Measurements from ENCODE around the gene SAP30BP.

SAP30BP gene

DNA sequence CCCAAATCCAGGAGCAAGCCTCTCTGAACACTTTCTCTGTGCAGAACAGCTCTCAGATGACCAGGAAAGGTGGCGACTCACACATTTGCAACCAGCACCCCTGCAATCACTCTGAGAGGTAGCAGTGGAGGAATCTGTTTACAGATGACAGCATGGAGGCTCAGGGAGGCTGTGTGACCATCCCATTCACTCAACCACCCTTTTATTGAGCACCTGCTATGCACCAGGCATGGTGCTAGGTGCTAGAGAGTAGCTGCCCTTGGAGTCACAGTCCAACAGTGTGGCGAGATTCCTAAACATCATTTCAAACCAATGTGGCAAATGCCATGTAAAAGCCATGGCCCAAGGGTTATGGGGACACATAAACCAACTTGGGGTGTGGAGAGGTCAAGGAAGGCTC lies 52.6 kb downstream of the SAP30BP start:
- no peak overlapping the region for H3K27ac ChIP-seq
- no peak for TF ChIP-seq FOXP2 (optimal IDR thresholded peaks at IDR 0.05; ENCODE audit: control extremely low read depth, extremely low read length, insufficient read depth)
- no peak for TF ChIP-seq POLR2AphosphoS5 (IDR thresholded peaks at IDR 0.05; ENCODE audit: borderline replicate concordance, low read depth, low read length)

DNA sequence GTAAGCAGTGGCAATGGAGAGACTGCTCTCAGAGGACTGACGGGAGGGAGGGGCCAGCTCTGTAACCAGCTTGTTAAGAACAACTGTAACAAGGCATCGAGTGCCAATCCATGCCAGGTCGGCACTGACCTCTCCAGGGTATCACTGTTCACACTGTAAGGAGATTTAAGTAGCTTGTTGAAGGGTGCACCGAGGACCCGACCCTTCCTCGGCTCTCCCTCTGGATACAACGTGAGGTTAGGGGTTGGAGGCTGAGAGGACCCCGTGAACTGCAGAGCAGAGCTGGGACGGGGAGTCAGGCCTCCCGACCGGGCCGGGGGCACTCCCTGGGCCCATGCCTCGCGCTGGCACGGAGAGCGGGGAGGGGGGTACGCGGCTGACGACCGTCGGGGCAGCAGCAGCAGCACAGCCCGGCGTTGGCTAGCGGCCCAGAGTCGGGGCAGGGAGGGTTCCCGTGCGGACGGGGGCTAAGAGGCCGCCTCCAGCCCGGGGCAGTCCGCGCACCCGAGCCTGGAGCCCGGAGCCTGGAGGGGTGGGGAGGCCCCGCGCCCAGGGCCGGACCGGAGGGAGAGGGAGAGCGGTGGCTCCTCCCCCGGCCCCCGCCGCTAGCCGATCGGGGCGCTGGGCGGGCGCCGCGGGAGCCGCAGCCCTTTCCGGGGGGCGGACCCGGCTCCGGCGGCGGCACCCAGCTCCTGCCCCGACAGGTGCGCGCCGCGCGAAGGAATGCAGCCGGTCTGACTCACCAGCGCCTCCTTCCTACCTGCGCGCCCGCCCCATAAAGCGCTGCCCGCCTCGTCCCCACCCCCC lies 53.7 kb downstream of the SAP30BP start, which contains the start of gene ITGB4:
Gene ITGB4, plus strand, starts transcription at position 804 of the 807 bp plus-strand sequence. CDS start 3,245 bp downstream, outside the sequence.
- no peak for DNase-seq (ENCODE audit: low read depth, low spot score)
- Histone ChIP-seq H3K36me3 (ENCODE audit: insufficient read depth, low read length) (no peaks in the 10 kb centered on the region), H3K9me3 (ENCODE audit: low read depth, low read length) (no peaks in the 10 kb centered on the region), H3K27ac (no peak within 1 kb of the TSS), H3K9ac (ENCODE audit: insufficient read length) (no peak within 1 kb of the TSS), H3K4me3 (peak within 1 kb of the TSS; percentile 58)
- TF ChIP-seq FOXP2 (optimal IDR thresholded peaks at IDR 0.05; ENCODE audit: control extremely low read depth, extremely low read length, insufficient read depth) (no peak), POLR2AphosphoS5 (IDR thresholded peaks at IDR 0.05; ENCODE audit: borderline replicate concordance, low read depth, low read length) (no peak), EZH2 (IDR thresholded peaks at IDR 0.05) (no peak)

More for the DNA sequence above, 52.6 kb downstream of the SAP30BP start:
- no peak overlapping the region for H3K4me3 ChIP-seq
- H3K9me3 ChIP-seq (ENCODE audit: low read depth, low read length), result no peaks in the 10 kb centered on the region
- H3K9ac ChIP-seq (ENCODE audit: insufficient read length), result no peak overlapping the region
- no peaks in the 10 kb centered on the region for H3K36me3 ChIP-seq (ENCODE audit: insufficient read depth, low read length)
- no peak for DNase-seq (ENCODE audit: low read depth, low spot score)

DNA sequence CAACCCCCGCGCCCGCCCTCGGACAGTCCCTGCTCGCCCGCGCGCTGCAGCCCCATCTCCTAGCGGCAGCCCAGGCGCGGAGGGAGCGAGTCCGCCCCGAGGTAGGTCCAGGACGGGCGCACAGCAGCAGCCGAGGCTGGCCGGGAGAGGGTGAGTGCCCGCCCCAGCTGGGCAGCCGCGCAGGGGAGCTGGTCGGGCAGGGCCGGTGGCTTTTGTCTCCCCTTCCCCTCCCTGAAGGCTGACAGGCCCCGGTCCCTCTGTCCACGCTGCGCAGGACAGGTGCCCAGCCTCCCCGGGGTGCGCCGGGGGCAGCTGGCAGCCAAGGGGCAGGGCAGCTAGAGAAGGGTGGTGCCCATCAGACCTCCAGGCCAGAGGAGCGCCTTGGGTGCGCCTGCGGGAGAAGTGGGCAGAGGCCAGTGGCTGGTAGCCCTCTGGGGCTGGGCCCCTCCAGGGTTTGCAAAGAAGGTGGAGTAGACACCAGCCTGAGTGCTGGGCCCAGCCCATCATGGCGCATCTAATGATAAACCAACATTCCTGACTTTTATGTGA lies 54.4 kb downstream of the SAP30BP start:
- Histone ChIP-seq H3K9ac (ENCODE audit: insufficient read length) (no peak overlapping the region), H3K27ac (no peak overlapping the region), H3K36me3 (ENCODE audit: insufficient read depth, low read length) (no peaks in the 10 kb centered on the region), H3K4me3 (no peak overlapping the region), H3K9me3 (ENCODE audit: low read depth, low read length) (no peaks in the 10 kb centered on the region)
- no peak for DNase-seq (ENCODE audit: low read depth, low spot score)
- no peak for TF ChIP-seq POLR2AphosphoS5 (IDR thresholded peaks at IDR 0.05; ENCODE audit: borderline replicate concordance, low read depth, low read length)
- TF ChIP-seq EZH2 (IDR thresholded peaks at IDR 0.05), result no peak
- no peak for TF ChIP-seq FOXP2 (optimal IDR thresholded peaks at IDR 0.05; ENCODE audit: control extremely low read depth, extremely low read length, insufficient read depth)

DNA sequence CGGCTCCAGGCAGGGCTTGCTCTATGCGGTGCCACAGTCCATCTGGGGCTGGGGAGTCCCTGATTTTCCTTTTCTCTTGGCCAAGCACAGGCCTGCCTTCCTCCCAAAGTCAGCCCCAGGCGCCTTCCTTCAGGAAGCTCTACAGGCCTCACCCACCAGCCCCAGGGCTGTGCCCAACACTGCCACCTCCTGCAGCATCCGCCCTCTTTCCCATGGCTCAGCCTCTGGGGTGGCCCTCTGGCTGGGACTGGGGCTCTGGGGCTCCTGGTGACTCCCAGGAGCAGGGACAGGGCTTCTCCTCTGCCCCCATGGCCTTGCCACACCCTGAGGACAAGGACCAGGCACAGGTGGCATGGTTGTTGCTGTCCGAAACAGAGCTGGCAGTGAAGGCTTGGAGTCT lies 54.9 kb downstream of the SAP30BP start:
- Histone ChIP-seq H3K27ac (no peak overlapping the region), H3K9me3 (ENCODE audit: low read depth, low read length) (no peaks in the 10 kb centered on the region), H3K36me3 (ENCODE audit: insufficient read depth, low read length) (no peaks in the 10 kb centered on the region), H3K9ac (ENCODE audit: insufficient read length) (no peak overlapping the region), H3K4me3 (no peak overlapping the region)
- DNase-seq (ENCODE audit: low read depth, low spot score), result no peak
- TF ChIP-seq EZH2 (IDR thresholded peaks at IDR 0.05) (no peak), FOXP2 (optimal IDR thresholded peaks at IDR 0.05; ENCODE audit: control extremely low read depth, extremely low read length, insufficient read depth) (no peak), POLR2AphosphoS5 (IDR thresholded peaks at IDR 0.05; ENCODE audit: borderline replicate concordance, low read depth, low read length) (no peak)

DNA sequence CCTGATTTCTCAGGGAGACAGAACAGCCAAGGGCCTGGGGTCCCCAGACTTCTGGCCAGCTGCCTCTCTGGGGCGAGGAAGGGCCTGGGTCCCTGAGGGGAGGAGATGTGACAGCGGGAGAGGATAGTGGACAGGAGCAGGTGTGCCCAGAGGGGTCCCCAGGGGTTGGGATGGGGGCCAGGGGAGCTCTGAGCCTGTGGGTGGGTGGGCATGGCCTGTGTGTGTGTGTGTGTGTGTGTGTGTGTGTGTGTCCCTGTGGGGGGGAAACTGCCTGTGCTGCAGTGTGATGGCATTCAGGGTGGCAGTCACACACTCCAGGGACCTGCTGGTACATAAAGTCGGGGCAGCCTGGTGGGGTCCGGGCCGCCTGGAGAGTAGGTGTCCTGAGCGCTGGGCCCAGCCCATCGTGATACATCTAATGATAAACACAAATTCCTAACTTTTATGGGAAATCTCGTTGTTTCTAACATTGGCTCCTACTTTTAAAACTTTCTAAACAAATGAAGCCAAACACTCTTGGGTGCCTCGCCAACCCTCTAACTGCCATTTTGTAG lies 55.5 kb downstream of the SAP30BP start:
- no peak overlapping the region for H3K9ac ChIP-seq (ENCODE audit: insufficient read length)
- no peak overlapping the region for H3K4me3 ChIP-seq
- H3K9me3 ChIP-seq (ENCODE audit: low read depth, low read length), result no peaks in the 10 kb centered on the region
- H3K36me3 ChIP-seq (ENCODE audit: insufficient read depth, low read length), result no peaks in the 10 kb centered on the region
- no peak overlapping the region for H3K27ac ChIP-seq
- TF ChIP-seq POLR2AphosphoS5 (IDR thresholded peaks at IDR 0.05; ENCODE audit: borderline replicate concordance, low read depth, low read length) (no peak), EZH2 (IDR thresholded peaks at IDR 0.05) (no peak), FOXP2 (optimal IDR thresholded peaks at IDR 0.05; ENCODE audit: control extremely low read depth, extremely low read length, insufficient read depth) (no peak)
- DNase-seq (ENCODE audit: low read depth, low spot score), result no peak

DNA sequence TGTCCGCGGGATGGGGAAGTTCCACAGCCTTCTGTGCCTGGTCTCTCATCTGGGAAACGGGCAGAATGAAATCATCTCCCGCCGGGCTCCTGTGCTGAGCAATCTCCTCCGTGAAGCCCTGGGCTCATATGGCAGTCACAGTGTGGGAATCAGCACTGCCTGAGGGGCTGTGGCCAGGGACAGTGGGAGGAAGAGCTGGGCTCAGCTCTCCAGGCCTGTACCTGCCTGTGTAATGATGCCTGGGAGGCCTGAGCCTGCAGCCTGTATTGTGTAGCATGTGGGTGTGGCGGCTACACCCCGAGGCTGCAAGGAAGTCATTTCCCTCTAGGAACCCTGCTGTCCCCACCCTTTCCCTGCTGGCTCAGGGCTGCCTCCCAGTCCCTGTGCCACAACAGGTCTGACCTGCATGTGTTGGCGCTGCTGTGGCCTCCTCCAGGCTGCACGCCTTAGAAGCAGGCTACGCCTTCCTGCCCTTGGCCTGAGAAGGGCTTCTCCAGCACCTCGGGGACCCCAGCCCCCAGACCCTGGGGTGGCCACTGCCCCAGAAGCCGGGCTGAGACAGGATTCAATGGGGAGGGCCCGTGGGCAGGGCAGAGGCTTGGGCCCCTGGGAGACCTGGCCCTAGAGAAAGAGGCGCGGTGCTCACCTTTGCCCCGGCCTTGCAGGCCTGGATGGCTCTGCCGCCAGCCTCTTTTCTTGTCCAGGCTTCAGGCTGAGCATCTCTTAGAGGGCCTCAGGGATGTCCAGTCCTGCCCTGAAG lies 56.2 kb downstream of the SAP30BP start:
- Histone ChIP-seq H3K9ac (ENCODE audit: insufficient read length) (no peak overlapping the region), H3K4me3 (no peak overlapping the region), H3K9me3 (ENCODE audit: low read depth, low read length) (no peaks in the 10 kb centered on the region), H3K36me3 (ENCODE audit: insufficient read depth, low read length) (no peaks in the 10 kb centered on the region), H3K27ac (no peak overlapping the region)
- no peak for DNase-seq (ENCODE audit: low read depth, low spot score)
- no peak for TF ChIP-seq FOXP2 (optimal IDR thresholded peaks at IDR 0.05; ENCODE audit: control extremely low read depth, extremely low read length, insufficient read depth)
- no peak for TF ChIP-seq POLR2AphosphoS5 (IDR thresholded peaks at IDR 0.05; ENCODE audit: borderline replicate concordance, low read depth, low read length)
- TF ChIP-seq EZH2 (IDR thresholded peaks at IDR 0.05), result no peak

DNA sequence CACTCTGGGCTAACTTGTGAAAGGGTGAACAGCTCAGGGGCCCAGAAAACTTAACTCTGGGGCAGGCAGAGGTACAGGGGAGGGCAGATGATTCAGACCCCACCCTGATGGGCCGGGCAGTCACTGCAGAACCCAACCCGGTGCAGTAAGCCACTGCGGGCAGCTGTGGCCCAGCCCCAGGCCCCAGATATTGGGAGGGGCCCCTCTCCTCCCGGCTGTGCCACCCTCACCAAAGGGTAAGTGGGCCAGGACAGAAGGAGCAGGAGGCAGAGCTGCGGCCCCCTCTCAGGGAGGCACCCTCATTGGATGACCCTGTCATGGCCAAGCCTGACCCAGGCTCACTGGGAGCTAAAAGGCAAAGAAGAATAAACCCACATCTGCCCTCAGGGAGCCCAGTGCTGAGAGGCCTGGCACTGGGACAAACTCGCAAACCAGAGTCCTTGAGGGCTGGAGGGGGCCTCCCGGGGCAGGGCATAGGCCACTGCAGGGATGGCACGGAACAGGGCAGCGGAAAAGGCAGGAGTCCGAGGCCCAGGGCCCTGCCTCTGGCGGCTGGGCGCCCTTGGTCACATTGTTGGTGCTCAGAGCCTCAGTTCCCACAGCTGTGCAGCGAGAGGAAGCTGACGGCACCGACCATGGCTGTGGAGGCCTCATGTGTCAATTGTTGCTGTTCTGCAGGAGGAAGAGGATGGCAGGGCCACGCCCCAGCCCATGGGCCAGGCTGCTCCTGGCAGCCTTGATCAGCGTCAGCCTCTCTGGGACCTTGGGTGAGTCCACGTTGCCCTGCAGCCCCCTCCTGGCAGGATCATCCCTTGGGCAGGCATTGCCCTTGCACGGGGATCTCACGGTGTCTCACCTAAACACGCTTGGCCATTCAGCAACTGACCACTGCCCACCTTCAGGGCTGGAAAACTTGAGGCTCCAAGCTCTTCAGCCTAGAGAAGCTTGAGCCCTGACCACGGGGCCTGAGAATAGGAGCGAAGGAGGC lies 57.2 kb downstream of the SAP30BP start:
- no peaks in the 10 kb centered on the region for H3K9me3 ChIP-seq (ENCODE audit: low read depth, low read length)
- H3K36me3 ChIP-seq (ENCODE audit: insufficient read depth, low read length), result no peaks in the 10 kb centered on the region
- H3K9ac ChIP-seq (ENCODE audit: insufficient read length), result no peak overlapping the region
- no peak overlapping the region for H3K27ac ChIP-seq
- DNase-seq (ENCODE audit: low read depth, low spot score), result no peak
- TF ChIP-seq FOXP2 (optimal IDR thresholded peaks at IDR 0.05; ENCODE audit: control extremely low read depth, extremely low read length, insufficient read depth) (no peak), EZH2 (IDR thresholded peaks at IDR 0.05) (no peak), POLR2AphosphoS5 (IDR thresholded peaks at IDR 0.05; ENCODE audit: borderline replicate concordance, low read depth, low read length) (no peak)
- H3K4me3 ChIP-seq, result no peak overlapping the region

Data from SK-N-MC (cell line).